ENCODE results near the gene CENPP.

DNA sequence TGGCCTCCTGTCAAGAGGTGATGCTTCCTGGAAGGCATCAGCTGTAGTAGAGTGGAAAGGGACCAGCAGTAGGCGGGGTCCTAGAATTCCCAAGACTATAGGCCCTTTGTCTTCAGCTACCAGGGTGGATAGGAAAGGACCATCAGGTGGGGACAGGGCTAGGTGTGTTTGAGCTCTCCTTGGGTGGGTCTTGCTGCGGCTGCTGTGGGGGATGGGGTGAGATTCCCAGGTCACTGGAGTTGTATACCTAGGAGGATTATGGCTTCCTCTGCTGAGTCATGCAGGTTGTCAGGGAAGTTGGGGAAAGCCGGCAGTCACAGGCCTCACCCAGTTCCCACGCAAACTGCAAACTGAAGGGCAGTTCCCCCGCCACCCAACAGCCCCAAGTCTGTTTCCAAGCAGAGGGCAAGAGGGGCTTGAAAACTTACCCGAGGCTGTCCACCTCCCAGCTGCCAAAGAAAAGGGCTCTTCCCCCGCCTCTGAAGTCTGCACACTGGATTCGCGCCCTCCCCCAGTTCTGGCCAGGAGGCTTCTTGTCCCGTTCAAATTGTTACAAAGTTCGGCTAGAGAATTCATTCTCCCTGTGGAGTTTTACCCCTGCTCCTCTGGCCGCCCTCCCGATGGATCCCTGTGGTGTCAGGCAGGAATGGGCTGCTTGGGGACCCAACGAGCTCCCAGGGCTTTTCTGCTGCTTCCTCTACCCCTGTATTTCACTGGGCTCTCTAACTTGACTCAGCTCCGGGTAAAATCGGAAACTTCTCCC lies 233.0 kb downstream of the CENPP start:
- TF ChIP-seq, protein P1, sequence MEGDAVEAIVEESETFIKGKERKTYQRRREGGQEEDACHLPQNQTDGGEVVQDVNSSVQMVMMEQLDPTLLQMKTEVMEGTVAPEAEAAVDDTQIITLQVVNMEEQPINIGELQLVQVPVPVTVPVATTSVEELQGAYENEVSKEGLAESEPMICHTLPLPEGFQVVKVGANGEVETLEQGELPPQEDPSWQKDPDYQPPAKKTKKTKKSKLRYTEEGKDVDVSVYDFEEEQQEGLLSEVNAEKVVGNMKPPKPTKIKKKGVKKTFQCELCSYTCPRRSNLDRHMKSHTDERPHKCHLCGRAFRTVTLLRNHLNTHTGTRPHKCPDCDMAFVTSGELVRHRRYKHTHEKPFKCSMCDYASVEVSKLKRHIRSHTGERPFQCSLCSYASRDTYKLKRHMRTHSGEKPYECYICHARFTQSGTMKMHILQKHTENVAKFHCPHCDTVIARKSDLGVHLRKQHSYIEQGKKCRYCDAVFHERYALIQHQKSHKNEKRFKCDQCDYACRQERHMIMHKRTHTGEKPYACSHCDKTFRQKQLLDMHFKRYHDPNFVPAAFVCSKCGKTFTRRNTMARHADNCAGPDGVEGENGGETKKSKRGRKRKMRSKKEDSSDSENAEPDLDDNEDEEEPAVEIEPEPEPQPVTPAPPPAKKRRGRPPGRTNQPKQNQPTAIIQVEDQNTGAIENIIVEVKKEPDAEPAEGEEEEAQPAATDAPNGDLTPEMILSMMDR (conservative IDR thresholded peaks at IDR 0.05; ENCODE audit: low read depth, low read length) = no peak
- TF ChIP-seq EZH2 (IDR thresholded peaks at IDR 0.05; ENCODE audit: borderline replicate concordance, low read depth, low read length, poor library complexity, severe bottlenecking) = no peak

Measured in A673 (cell line).